GM10266 (cell line): ENCODE measurements around the gene SPRR1B.

Experiments used
- DNase-seq: peaks from one replicate; pipeline ENCODE4 v3.0.0; 2012; ENCODE audit errors: extremely low spot score
- CTCF ChIP-seq: IDR thresholded peaks from 2 replicates; pipeline ENCODE4 v1.5.1; 2012; ENCODE audit warnings: mild to moderate bottlenecking, low read depth; ENCODE audit not compliant: control insufficient read depth, insufficient read depth; ENCODE audit errors: missing control alignments

SPRR1B gene

DNA sequence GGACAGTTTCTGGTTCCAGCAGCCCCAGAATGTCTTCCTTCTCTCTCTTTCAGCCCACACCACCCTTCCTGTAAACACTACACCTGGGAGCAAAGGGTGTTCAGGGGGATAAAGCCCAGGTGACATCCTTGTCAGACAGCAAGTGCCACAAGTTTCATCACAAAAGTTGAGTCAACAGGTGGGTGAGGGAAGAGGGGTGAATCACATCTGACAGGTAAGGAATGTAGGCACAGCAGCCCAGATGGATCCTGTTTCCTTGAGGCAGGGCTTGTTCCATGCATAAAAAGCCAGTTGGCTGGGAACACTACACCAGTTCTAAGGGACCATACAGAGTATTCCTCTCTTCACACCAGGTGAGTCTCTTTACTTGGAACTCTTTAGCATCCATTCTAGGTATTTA is at the start of gene SPRR1B:
TSS of gene SPRR1B (plus strand) at position 309 of the 400 bp plus-strand sequence. CDS start 1,143 bp downstream, outside the sequence.
- no peak for DNase-seq

GRCh38 chr1:152982076-152982475 is 48.9 kb upstream of the SPRR1B start:
- DNase-seq: no peak
- no peak for TF ChIP-seq CTCF

More for the DNA sequence above, at the start of gene SPRR1B:
- no peak for TF ChIP-seq CTCF

DNA sequence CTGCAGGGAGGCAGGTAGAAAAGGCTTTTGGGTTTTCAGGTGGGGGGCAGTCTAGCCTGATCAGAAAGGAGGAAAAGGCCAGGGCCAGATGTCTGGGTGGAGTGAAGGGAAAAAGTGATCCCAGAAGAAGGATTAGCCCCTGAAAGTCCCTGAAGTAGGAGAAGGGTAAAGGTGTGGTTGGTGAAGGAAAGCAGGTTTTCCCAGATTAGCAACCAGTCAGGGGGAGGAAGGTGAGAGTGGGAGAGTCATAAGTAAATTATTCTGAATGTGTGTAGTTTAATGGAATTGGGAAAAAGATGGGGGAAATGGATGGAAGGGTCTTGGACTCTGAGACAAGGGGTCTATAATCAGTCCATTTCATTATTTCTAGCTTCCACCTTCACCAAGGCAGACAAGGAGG is 47.8 kb upstream of the SPRR1B start:
- no peak for TF ChIP-seq CTCF
- no peak for DNase-seq

DNA sequence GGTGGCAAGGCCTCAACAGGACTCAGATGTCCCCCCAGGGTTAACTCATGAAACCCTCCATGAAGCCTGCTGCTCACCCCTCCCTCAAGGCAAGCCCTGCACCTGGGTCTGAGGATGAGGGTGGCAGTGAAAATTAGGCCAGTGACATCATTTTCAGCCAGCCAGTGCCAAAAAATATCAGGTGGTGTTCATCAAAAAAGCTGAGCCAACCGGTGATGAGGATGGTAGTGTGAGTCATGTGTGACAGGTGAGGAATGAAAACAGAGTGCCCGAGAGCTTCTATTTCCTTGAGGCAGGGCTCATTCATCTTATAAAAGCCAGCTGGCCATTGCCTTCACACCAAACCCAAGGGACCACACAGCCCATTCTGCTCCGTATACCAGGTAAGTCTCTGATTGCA is 47.3 kb upstream of the SPRR1B start, which contains the start of gene SPRR1A:
TSS of gene SPRR1A (plus strand) at position 339 of the 400 bp plus-strand sequence. CDS start 1,150 bp downstream, outside the sequence.
- no peak for TF ChIP-seq CTCF
- DNase-seq: no peak

DNA sequence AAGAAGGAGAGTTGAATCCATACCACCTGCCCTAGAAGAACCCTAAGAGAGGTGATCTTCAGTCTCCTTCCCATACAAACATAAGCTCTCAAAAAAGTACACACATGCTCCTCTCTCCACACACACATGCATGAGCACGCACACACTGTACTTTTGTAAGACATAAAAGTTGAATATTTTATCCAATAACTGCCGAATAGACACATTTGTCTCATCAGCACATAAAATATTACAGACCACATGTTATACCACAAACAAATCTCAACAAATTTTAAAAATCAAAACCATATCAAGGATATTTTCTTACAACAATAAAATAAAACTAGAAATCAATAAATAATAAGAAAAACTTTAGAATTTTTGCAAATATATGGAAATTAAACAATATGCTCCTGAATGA is 44.4 kb upstream of the SPRR1B start:
- no peak for TF ChIP-seq CTCF
- DNase-seq: no peak

DNA sequence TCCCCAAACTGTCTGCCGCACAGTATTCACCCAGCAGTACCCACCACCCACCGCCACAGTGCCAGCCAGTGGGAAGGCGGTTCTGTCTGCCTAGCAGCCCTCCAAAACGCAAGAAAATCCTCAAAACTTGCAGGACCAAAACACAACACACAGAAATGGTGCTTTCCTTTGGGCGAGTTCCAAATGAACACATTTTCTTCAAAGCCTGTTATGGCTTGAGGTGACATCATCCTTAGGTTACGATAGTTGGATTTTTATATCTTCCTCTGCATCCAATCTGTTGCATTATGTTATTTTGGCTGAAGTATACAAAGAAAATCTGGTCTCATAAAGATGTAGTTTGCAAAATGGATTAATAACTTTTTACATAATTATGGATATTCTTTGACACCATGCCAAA is 37.8 kb upstream of the SPRR1B start:
- no peak for DNase-seq
- TF ChIP-seq CTCF: no peak

- no peak for DNase-seq
- no peak for TF ChIP-seq CTCF
Observed at GRCh38 chr1:152995842-152996241, 35.2 kb upstream of the SPRR1B start.
